ENCODE measurements around the gene ENC1. TPM values are rescaled to one million over a fixed set of nuclear protein-coding genes. Genes with fewer than 3 reads are reported as not detected.

ENC1 gene
- total RNA-seq, 4 donors from 2014 or later, result 8.9 to 23.7 (median 13.1) TPM

- H3K27me3 ChIP-seq, result no peaks in the 10 kb centered on the region
- H3K4me1 ChIP-seq, result peaks cover 19 to 39% (median 26%) of the 10 kb centered on the region in 4 donors
- H3K36me3 ChIP-seq, result peaks cover 0 to 20% (median 0%) of the 10 kb centered on the region in 4 donors
- no peaks in the 10 kb centered on the region for H3K9me3 ChIP-seq
- DNase-seq (ENCODE audit: extremely low spot score), result no peak
- 91% methylated on average over 10 of the region's 12 CpGs for WGBS
- intact Hi-C loops (cut with DNase I), result no loop called here
- TF ChIP-seq POLR2AphosphoS5 (IDR thresholded peaks at IDR 0.05) (no peak), POLR2A (IDR thresholded peaks at IDR 0.05; ENCODE audit: low read depth) (no peak), EP300 (IDR thresholded peaks at IDR 0.05) (no peak)
- TF ChIP-seq, protein P1, sequence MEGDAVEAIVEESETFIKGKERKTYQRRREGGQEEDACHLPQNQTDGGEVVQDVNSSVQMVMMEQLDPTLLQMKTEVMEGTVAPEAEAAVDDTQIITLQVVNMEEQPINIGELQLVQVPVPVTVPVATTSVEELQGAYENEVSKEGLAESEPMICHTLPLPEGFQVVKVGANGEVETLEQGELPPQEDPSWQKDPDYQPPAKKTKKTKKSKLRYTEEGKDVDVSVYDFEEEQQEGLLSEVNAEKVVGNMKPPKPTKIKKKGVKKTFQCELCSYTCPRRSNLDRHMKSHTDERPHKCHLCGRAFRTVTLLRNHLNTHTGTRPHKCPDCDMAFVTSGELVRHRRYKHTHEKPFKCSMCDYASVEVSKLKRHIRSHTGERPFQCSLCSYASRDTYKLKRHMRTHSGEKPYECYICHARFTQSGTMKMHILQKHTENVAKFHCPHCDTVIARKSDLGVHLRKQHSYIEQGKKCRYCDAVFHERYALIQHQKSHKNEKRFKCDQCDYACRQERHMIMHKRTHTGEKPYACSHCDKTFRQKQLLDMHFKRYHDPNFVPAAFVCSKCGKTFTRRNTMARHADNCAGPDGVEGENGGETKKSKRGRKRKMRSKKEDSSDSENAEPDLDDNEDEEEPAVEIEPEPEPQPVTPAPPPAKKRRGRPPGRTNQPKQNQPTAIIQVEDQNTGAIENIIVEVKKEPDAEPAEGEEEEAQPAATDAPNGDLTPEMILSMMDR (IDR thresholded peaks at IDR 0.05), result no peak
- H3K4me3 ChIP-seq, result no peak overlapping the region
- H3K27ac ChIP-seq (replicated peaks in 1 of 4), result no peak overlapping the region
Observed at GRCh38 chr5:74636149-74636548, 4.4 kb downstream of the ENC1 start.

DNA sequence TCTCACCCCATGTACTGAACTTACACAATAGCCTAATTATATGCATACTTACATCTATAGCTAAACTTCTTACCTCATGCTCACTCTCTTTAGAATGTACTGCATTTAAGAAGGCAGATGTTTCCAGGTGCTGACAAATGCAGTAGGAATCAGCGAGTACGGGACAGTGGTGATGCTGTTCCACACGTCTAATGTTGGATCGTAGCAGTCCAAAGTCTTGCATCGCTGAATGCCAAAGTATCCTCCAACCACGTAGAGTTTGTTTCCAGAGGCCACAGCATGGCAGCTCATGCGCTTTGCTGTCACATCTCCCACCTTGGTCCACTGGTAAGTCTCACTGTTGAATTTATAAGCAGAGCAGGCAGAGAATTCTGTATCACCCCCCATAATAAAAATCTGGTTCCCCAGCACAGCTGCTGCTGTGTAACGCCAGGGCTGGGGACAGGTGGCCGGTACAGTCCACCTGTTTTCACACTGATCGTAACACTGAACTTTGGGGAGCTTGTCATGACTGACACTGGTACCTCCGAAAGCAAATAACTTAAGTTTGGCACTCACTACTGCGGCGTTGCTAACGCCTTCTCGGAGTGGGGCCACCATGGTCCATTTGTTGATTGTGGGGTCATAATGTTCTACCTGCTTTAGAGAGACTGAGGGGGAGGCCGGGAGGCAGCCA, 5.8 kb downstream of the ENC1 start:
- WGBS, result 91% methylated on average over 15 of the region's 16 CpGs
- Histone ChIP-seq H3K4me1 (peaks cover 14 to 31% (median 19%) of the 10 kb centered on the region in 4 donors), H3K27ac (replicated peaks in 1 of 4) (no peak overlapping the region), H3K27me3 (no peaks in the 10 kb centered on the region), H3K9me3 (no peaks in the 10 kb centered on the region), H3K36me3 (peaks cover 0 to 20% (median 2%) of the 10 kb centered on the region in 4 donors), H3K4me3 (no peak overlapping the region)
- DNase-seq (ENCODE audit: extremely low spot score), result no peak
- intact Hi-C loops (cut with DNase I), result no loop called here
- TF ChIP-seq POLR2AphosphoS5 (IDR thresholded peaks at IDR 0.05) (no peak), EP300 (IDR thresholded peaks at IDR 0.05) (no peak), POLR2A (IDR thresholded peaks at IDR 0.05; ENCODE audit: low read depth) (no peak)
- TF ChIP-seq, protein P1 (IDR thresholded peaks at IDR 0.05), result no peak

- intact Hi-C loops (cut with DNase I), result no loop called here
- H3K27ac ChIP-seq (replicated peaks in 1 of 4), result no peak overlapping the region
- H3K36me3 ChIP-seq, result peaks cover 0 to 30% (median 6%) of the 10 kb centered on the region in 4 donors
- TF ChIP-seq, protein P1 (IDR thresholded peaks at IDR 0.05), result no peak
- no peak for TF ChIP-seq EP300 (IDR thresholded peaks at IDR 0.05)
- no peak for TF ChIP-seq POLR2AphosphoS5 (IDR thresholded peaks at IDR 0.05)
- no peak for TF ChIP-seq POLR2A (IDR thresholded peaks at IDR 0.05; ENCODE audit: low read depth)
- WGBS, result 78% methylated on average over 9 of the region's 9 CpGs
- H3K4me3 ChIP-seq, result no peak overlapping the region
- no peaks in the 10 kb centered on the region for H3K27me3 ChIP-seq
- no peak for DNase-seq (ENCODE audit: extremely low spot score)
- H3K9me3 ChIP-seq, result no peaks in the 10 kb centered on the region
- H3K4me1 ChIP-seq, result peaks cover 3 to 21% (median 9%) of the 10 kb centered on the region in 4 donors
Observed at GRCh38 chr5:74633695-74634094, 6.8 kb downstream of the ENC1 start.

DNA sequence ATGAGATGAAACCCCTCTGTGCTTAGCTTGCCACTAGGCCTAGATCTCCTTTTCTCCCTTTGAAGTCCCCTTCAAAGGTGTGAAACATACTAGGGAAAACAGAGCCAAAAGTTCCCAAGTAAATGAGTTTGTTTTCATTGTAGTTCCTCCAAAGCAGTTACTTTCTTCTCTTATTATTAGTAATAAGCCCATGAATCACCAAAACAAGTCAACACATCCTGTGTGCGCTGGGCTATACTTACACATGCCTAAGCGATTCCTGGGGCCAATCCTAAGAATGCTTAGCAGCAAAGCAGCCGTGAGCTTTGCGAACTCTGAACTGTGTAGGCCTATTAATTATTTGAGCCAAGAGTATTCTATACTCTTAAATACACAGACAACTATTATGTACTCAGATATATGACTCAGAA, 7.6 kb downstream of the ENC1 start:
- Histone ChIP-seq H3K27ac (replicated peaks in 1 of 4) (no peak overlapping the region), H3K36me3 (peaks cover 0 to 31% (median 6%) of the 10 kb centered on the region in 4 donors), H3K4me3 (no peak overlapping the region), H3K9me3 (no peaks in the 10 kb centered on the region), H3K4me1 (peaks cover 0 to 14% (median 4%) of the 10 kb centered on the region in 4 donors), H3K27me3 (no peaks in the 10 kb centered on the region)
- 89% methylated on average over 4 of the region's 4 CpGs for WGBS
- intact Hi-C loops (cut with DNase I), result no loop called here
- TF ChIP-seq EP300 (IDR thresholded peaks at IDR 0.05) (no peak), POLR2A (IDR thresholded peaks at IDR 0.05; ENCODE audit: low read depth) (no peak), POLR2AphosphoS5 (IDR thresholded peaks at IDR 0.05) (no peak)
- TF ChIP-seq, protein P1 (IDR thresholded peaks at IDR 0.05), result no peak
- DNase-seq (ENCODE audit: extremely low spot score), result no peak
